ENCODE measurements around the gene WFDC8.

The WFDC8 gene

DNA sequence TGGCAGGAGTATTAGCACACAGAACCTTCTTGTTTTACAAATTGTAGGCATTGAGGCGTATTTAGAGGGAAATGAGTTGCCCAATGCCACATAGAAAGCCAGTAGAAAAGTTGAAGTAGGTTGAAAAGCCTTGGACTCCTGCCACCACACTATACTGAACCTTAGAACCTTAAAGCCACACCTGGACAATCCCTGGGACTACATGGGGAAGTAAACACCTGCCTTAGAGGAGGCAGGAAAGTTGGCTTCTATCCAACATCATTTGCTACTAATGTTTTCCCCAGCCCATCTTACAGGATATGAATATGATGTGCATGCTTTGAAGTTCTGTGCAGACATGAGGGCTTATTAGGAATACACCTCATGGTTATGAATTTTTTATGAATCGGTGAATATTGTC, 26.6 kb downstream of the WFDC8 start:
- no peak overlapping the region for H3K4me3 ChIP-seq (ENCODE audit: low read depth, low read length)
- TF ChIP-seq, protein P1, sequence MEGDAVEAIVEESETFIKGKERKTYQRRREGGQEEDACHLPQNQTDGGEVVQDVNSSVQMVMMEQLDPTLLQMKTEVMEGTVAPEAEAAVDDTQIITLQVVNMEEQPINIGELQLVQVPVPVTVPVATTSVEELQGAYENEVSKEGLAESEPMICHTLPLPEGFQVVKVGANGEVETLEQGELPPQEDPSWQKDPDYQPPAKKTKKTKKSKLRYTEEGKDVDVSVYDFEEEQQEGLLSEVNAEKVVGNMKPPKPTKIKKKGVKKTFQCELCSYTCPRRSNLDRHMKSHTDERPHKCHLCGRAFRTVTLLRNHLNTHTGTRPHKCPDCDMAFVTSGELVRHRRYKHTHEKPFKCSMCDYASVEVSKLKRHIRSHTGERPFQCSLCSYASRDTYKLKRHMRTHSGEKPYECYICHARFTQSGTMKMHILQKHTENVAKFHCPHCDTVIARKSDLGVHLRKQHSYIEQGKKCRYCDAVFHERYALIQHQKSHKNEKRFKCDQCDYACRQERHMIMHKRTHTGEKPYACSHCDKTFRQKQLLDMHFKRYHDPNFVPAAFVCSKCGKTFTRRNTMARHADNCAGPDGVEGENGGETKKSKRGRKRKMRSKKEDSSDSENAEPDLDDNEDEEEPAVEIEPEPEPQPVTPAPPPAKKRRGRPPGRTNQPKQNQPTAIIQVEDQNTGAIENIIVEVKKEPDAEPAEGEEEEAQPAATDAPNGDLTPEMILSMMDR (IDR thresholded peaks at IDR 0.05; ENCODE audit: control insufficient read depth, extremely low read depth, insufficient read depth), result no peak
- DNase-seq (ENCODE audit: low read depth), result no peak

DNA sequence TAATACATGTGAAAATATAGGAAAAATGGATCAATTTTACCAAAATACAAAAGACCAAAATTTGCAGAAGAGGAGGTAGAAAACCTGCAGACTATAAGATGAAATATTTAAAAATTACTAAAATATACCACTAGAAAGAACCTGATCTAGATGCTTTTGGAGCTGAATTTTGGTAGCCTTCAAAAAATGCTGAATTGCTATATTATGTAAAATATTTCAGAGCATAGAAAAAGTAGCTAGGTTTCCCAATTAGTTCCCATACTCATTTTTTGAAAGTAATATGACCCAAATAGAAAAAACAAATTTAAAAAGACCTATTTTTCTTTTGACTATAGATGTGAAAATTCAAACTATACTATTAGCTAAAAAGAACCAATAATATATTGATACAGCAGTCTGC, 28.3 kb downstream of the WFDC8 start:
- TF ChIP-seq, protein P1 (IDR thresholded peaks at IDR 0.05; ENCODE audit: control insufficient read depth, extremely low read depth, insufficient read depth), result no peak
- no peak for DNase-seq (ENCODE audit: low read depth)

DNA sequence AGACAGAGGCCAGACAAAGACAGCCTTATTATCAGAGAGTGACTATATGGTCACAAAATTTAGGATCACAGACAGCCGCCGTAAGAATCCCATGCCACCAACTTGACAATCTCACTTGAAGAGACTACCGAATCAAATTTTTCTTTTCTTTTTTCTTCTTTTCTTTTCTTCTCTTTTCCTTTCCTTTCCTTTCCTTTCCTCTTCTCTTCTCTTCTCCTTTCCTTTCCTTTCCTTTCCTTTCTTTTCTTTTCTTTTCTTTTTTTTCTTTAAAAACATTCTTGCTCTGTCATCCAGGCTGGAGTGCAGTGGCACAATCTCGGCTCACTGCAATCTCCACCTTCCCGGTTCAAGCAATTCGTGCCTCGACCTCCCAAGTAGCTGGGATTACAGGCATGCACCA, 30.7 kb downstream of the WFDC8 start:
- TF ChIP-seq, protein P1 (IDR thresholded peaks at IDR 0.05; ENCODE audit: control insufficient read depth, extremely low read depth, insufficient read depth), result no peak
- no peak overlapping the region for H3K4me3 ChIP-seq (ENCODE audit: low read depth, low read length)
- DNase-seq (ENCODE audit: low read depth), result no peak

More for the DNA sequence above, 28.3 kb downstream of the WFDC8 start:
- no peak overlapping the region for H3K4me3 ChIP-seq (ENCODE audit: low read depth, low read length)

DNA sequence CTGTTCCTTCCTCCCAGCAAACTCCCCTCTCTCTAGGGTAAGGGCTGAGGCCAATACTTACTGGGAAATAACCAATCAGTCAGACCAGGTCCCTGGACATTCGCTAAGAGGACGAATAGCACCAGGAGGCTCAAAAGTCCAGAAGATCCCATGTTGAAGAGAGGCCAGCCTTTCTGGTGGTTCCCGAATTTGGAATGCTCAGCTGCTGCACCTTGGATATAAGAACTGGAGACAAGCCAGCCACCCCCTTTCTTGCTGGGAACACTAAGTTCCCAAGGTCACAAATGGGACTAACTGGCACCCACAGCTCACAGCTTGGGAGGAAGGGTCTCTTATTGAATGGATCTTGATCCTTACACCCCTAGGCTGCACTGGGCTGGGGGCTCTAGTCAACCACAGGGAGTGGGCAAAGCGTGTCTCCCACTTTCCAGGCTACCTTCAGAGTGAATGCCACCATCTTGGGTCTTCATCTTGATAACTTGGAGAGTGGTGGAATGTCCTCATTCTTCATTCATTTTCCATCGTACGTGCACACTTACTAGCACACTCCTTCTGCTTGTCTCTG, 31.8 kb downstream of the WFDC8 start, which contains the start of gene EPPIN:
TSS of gene EPPIN (minus strand) at position 196 of the 565 bp plus-strand sequence. CDS start at position 152, 44 bp downstream.
- TF ChIP-seq, protein P1 (IDR thresholded peaks at IDR 0.05; ENCODE audit: control insufficient read depth, extremely low read depth, insufficient read depth), result no peak
- DNase-seq (ENCODE audit: low read depth), result no peak
- no peak within 1 kb of the TSS for H3K4me3 ChIP-seq (ENCODE audit: low read depth, low read length)

DNA sequence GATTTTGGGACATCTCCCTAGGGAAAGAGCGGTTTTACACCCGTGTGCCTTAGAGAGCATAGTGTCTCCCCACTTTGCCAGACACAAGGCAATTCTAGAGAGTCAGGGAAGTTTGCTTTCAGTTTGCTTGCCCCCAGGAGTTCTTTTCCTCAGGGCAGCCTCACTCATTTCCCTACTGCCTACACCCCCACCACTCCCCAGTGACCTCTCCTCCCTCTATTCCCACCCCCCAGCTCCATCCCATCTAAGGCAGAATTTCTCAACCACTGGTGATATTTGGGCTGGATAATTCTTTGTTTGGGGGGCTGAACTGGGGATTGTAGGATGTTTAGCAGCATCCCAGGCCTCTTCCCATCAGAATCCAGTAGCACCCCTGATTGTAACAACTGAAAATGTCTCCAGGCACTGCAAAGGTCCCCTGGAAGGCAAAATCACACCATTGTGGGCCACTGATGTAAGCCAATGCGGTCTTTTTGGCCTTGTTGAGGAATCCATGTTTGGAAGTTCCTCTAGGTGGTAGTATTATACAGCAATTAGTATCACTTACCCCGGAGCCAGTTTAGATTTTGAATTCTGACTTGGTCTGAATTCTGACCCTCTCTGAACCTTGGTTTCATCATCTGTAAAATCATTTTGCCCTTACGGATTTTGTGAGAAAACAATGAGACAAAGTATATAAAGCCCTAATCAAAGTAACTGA, 33.2 kb downstream of the WFDC8 start:
- TF ChIP-seq, protein P1 (IDR thresholded peaks at IDR 0.05; ENCODE audit: control insufficient read depth, extremely low read depth, insufficient read depth), result peak; percentile 60
- no peak for DNase-seq (ENCODE audit: low read depth)

DNA sequence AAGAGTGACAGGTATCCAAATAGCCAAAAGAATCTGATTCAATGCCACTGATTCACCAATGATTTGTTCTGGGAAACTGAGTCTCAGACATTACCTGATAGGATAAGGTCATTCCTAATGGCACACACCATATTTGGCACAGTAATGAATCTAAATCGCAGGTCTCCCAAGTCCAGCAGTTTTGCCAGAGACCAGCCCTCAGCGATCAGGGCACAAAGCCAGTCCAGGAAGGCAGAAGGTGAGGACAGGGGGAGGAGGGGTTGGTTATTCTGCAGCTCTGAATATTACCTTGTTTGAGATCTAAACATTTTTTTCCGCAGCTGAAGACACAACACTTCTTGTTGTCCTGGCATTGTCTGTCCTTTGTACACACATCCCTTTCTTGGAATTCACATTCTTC, 33.7 kb downstream of the WFDC8 start:
- TF ChIP-seq, protein P1 (IDR thresholded peaks at IDR 0.05; ENCODE audit: control insufficient read depth, extremely low read depth, insufficient read depth), result no peak
- no peak for DNase-seq (ENCODE audit: low read depth)
- no peak overlapping the region for H3K4me3 ChIP-seq (ENCODE audit: low read depth, low read length)

More for the DNA sequence above, 33.2 kb downstream of the WFDC8 start:
- H3K4me3 ChIP-seq (ENCODE audit: low read depth, low read length), result no peak overlapping the region
